MM.1S (cell line): ENCODE results near the gene SYNDIG1.

Experiments used
- DNase-seq: peaks from one replicate; pipeline ENCODE4 v3.0.0-alpha.2; 2015
- H2AFZ ChIP-seq: fragments of 300-600 bp; sonication (generic); 2 replicates; pipeline ENCODE4 v1.6.0; 2016; ENCODE audit warnings: antibody characterized with exemption, low read length
- H3F3A ChIP-seq: fragments of 300-600 bp; sonication (generic); 2 replicates; pipeline ENCODE4 v1.6.1; 2016; ENCODE audit warnings: mild to moderate bottlenecking, antibody characterized with exemption, low read length, moderate library complexity, mixed read lengths; ENCODE audit not compliant: insufficient read depth
- H3K27ac ChIP-seq: fragments of 300-600 bp; sonication (generic); 2 replicates; pipeline ENCODE4 v1.5.1; 2016; ENCODE audit warnings: mild to moderate bottlenecking, low read length
- H3K27me3 ChIP-seq: fragments of 300-600 bp; sonication (generic); replicated peaks from 2 replicates; pipeline ENCODE4 v1.6.0; 2016; ENCODE audit warnings: low read length; ENCODE audit not compliant: insufficient read depth
- H3K36me3 ChIP-seq: fragments of 300-600 bp; sonication (generic); replicated peaks from 2 replicates; pipeline ENCODE4 v1.6.1; 2016; ENCODE audit warnings: mild to moderate bottlenecking, low read length, mixed read lengths; ENCODE audit not compliant: insufficient read depth
- H3K4me1 ChIP-seq: fragments of 300-600 bp; sonication (generic); 2 replicates; pipeline ENCODE4 v1.6.1; 2016; ENCODE audit warnings: low read length, mixed read lengths
- H3K4me2 ChIP-seq: fragments of 300-600 bp; sonication (generic); 2 replicates; pipeline ENCODE4 v1.6.0; 2016; ENCODE audit warnings: low read depth, low read length
- H3K4me3 ChIP-seq: fragments of 300-600 bp; sonication (generic); 2 replicates; pipeline ENCODE4 v1.5.1; 2016; ENCODE audit warnings: low read length, mixed read lengths
- H3K79me2 ChIP-seq: fragments of 300-600 bp; sonication (generic); 2 replicates; pipeline ENCODE4 v1.6.1; 2016; ENCODE audit warnings: mixed run types, low read length, mixed read lengths
- H3K9ac ChIP-seq: fragments of 300-600 bp; sonication (generic); 2 replicates; pipeline ENCODE4 v1.6.1; 2016; ENCODE audit warnings: low read length, mixed read lengths
- H3K9me2 ChIP-seq: fragments of 300-600 bp; sonication (generic); replicated peaks from 2 replicates; pipeline ENCODE4 v1.6.1; 2016; ENCODE audit warnings: mild to moderate bottlenecking, low read length, mixed read lengths; ENCODE audit not compliant: insufficient read depth
- H3K9me3 ChIP-seq: fragments of 300-600 bp; sonication (generic); replicated peaks from 2 replicates; pipeline ENCODE4 v1.6.1; 2016; ENCODE audit warnings: mild to moderate bottlenecking, low read length, mixed read lengths; ENCODE audit not compliant: insufficient read depth
- H4K20me1 ChIP-seq: fragments of 300-600 bp; sonication (generic); 2 replicates; pipeline ENCODE4 v1.6.1; 2016; ENCODE audit warnings: mild to moderate bottlenecking, low read length, moderate library complexity, mixed read lengths; ENCODE audit not compliant: insufficient read depth
- CTCF ChIP-seq: fragments of 300-600 bp; sonication (generic); IDR thresholded peaks from 2 replicates; pipeline ENCODE4 v1.5.1; 2016; ENCODE audit warnings: antibody characterized with exemption, low read length, mixed read lengths
- EZH2 ChIP-seq: fragments of 300-600 bp; sonication (generic); optimal IDR thresholded peaks from 2 replicates; pipeline ENCODE3; 2017; ENCODE audit warnings: low read depth, mild to moderate bottlenecking, antibody characterized with exemption, low read length, mixed read lengths
- EZH2phosphoT487 ChIP-seq: fragments of 300-600 bp; sonication (generic); IDR thresholded peaks from 2 replicates; pipeline ENCODE4 v1.6.1; 2018; ENCODE audit warnings: antibody characterized with exemption, low read length

The SYNDIG1 gene

GRCh38 chr20:24672181-24672880, 202.9 kb downstream of the SYNDIG1 start:
- no peaks in the 10 kb centered on the region for H3K9me2 ChIP-seq
- no peaks in the 10 kb centered on the region for H3K79me2 ChIP-seq
- H3K27ac ChIP-seq: no peak overlapping the region
- no peaks in the 10 kb centered on the region for H3K27me3 ChIP-seq
- TF ChIP-seq EZH2 (no peak), EZH2phosphoT487 (no peak), CTCF (no peak)
- no peak overlapping the region for H3K4me2 ChIP-seq
- no peaks in the 10 kb centered on the region for H3K36me3 ChIP-seq
- H2AFZ ChIP-seq: no peak overlapping the region
- no peaks in the 10 kb centered on the region for H3F3A ChIP-seq
- no peak overlapping the region for H3K4me3 ChIP-seq
- no peaks in the 10 kb centered on the region for H3K9me3 ChIP-seq
- DNase-seq: no peak
- H3K9ac ChIP-seq: no peak overlapping the region
- no peaks in the 10 kb centered on the region for H4K20me1 ChIP-seq
- H3K4me1 ChIP-seq: no peaks in the 10 kb centered on the region

GRCh38 chr20:24672886-24673677, 203.7 kb downstream of the SYNDIG1 start:
- Histone ChIP-seq H3K9me2 (no peaks in the 10 kb centered on the region), H3F3A (no peaks in the 10 kb centered on the region), H4K20me1 (no peaks in the 10 kb centered on the region), H3K27ac (no peak overlapping the region), H3K4me1 (no peaks in the 10 kb centered on the region), H3K4me3 (no peak overlapping the region), H3K27me3 (no peaks in the 10 kb centered on the region), H3K9me3 (no peaks in the 10 kb centered on the region), H2AFZ (no peak overlapping the region), H3K79me2 (no peaks in the 10 kb centered on the region), H3K4me2 (no peak overlapping the region), H3K9ac (no peak overlapping the region), H3K36me3 (no peaks in the 10 kb centered on the region)
- TF ChIP-seq EZH2 (no peak), CTCF (no peak)
- DNase-seq: no peak

- DNase-seq: no peak
- no peak overlapping the region for H3K4me2 ChIP-seq
- no peak overlapping the region for H3K4me3 ChIP-seq
- no peaks in the 10 kb centered on the region for H3K9me3 ChIP-seq
- no peak overlapping the region for H2AFZ ChIP-seq
- no peaks in the 10 kb centered on the region for H3K27me3 ChIP-seq
- no peaks in the 10 kb centered on the region for H3F3A ChIP-seq
- H4K20me1 ChIP-seq: no peaks in the 10 kb centered on the region
- TF ChIP-seq CTCF (no peak), EZH2 (no peak)
- H3K9ac ChIP-seq: no peak overlapping the region
- H3K79me2 ChIP-seq: no peaks in the 10 kb centered on the region
- H3K27ac ChIP-seq: no peak overlapping the region
- no peaks in the 10 kb centered on the region for H3K4me1 ChIP-seq
- H3K9me2 ChIP-seq: no peaks in the 10 kb centered on the region
- H3K36me3 ChIP-seq: no peaks in the 10 kb centered on the region
Observed at GRCh38 chr20:24673678-24674570, 204.5 kb downstream of the SYNDIG1 start.
